GM06990 (cell line): Measurements from ENCODE around the gene SPTA1.

ENCODE experiments used
- DNase-seq: peaks from one replicate; pipeline ENCODE4 v3.0.0-alpha.2; 2011; ENCODE audit not compliant: insufficient read length; ENCODE audit errors: extremely low read depth
- H3K27me3 ChIP-seq: replicated peaks from 2 replicates; pipeline ENCODE4 v1.6.0; 2011; ENCODE audit warnings: low read length; ENCODE audit not compliant: control insufficient read depth, insufficient read depth
- H3K36me3 ChIP-seq: 2 replicates; pipeline ENCODE4 v1.5.1; 2011; ENCODE audit warnings: low read length; ENCODE audit not compliant: control insufficient read depth, insufficient read depth
- H3K4me3 ChIP-seq: replicated peaks from 2 replicates; pipeline ENCODE4 v1.5.1; 2011; ENCODE audit warnings: low read depth, mild to moderate bottlenecking, control low read depth, low read length
- CTCF ChIP-seq: IDR thresholded peaks from 2 replicates; pipeline ENCODE4 v1.5.1; 2011; ENCODE audit warnings: low read length, control low read depth, mild to moderate bottlenecking, inconsistent platforms; ENCODE audit not compliant: insufficient read depth, poor library complexity, severe bottlenecking

SPTA1 gene

GRCh38 chr1:158604968-158605367 lies 81.5 kb downstream of the SPTA1 start, which contains the start of gene OR10Z1:
TSS of gene OR10Z1 (plus strand) at chr1:158605268. CDS start at chr1:158606439, 1,171 bp downstream.
- DNase-seq, result no peak
- no peak for TF ChIP-seq CTCF
- no peaks in the 10 kb centered on the region for H3K27me3 ChIP-seq

GRCh38 chr1:158600735-158601134 lies 85.8 kb downstream of the SPTA1 start:
- no peaks in the 10 kb centered on the region for H3K36me3 ChIP-seq
- H3K27me3 ChIP-seq, result no peaks in the 10 kb centered on the region
- TF ChIP-seq CTCF, result no peak
- H3K4me3 ChIP-seq, result no peak overlapping the region
- no peak for DNase-seq

More at GRCh38 chr1:158604968-158605367, 81.5 kb downstream of the SPTA1 start, which contains the start of gene OR10Z1:
- H3K4me3 ChIP-seq, result no peak within 1 kb of the TSS
- no peaks in the 10 kb centered on the region for H3K36me3 ChIP-seq

GRCh38 chr1:158586942-158587341 lies 99.6 kb downstream of the SPTA1 start:
- Histone ChIP-seq H3K27me3 (no peaks in the 10 kb centered on the region), H3K4me3 (no peak overlapping the region), H3K36me3 (no peaks in the 10 kb centered on the region)
- TF ChIP-seq CTCF, result no peak
- DNase-seq, result no peak

- no peak overlapping the region for H3K4me3 ChIP-seq
- no peak for TF ChIP-seq CTCF
- H3K36me3 ChIP-seq, result no peaks in the 10 kb centered on the region
- no peaks in the 10 kb centered on the region for H3K27me3 ChIP-seq
- no peak for DNase-seq
These were observed 102.6 kb downstream of the SPTA1 start for GRCh38 chr1:158583962-158584361.

- Histone ChIP-seq H3K27me3 (no peaks in the 10 kb centered on the region), H3K4me3 (no peak within 1 kb of the TSS), H3K36me3 (no peaks in the 10 kb centered on the region)
- DNase-seq, result no peak
- no peak for TF ChIP-seq CTCF
These were observed 106.8 kb downstream of the SPTA1 start, which contains the start of gene OR10X1 for GRCh38 chr1:158579733-158580132. TSS of gene OR10X1 (minus strand) at chr1:158579899. CDS start at chr1:158579899, 0 bp downstream.

GRCh38 chr1:158577561-158577960 lies 109.0 kb downstream of the SPTA1 start:
- no peaks in the 10 kb centered on the region for H3K36me3 ChIP-seq

More at GRCh38 chr1:158577561-158577960, 109.0 kb downstream of the SPTA1 start:
- no peak overlapping the region for H3K4me3 ChIP-seq
- no peaks in the 10 kb centered on the region for H3K27me3 ChIP-seq
- no peak for DNase-seq
- no peak for TF ChIP-seq CTCF
